Mucosa of gallbladder (tissue), 1 donor: ENCODE measurements around the gene RIPOR3. TPM values are rescaled to one million over a fixed set of nuclear protein-coding genes. Genes with fewer than 3 reads are reported as not detected.
A peak's percentile ranks its signal among the peaks of the same experiment; 100 is the strongest.
"Not testable (repeated sequence)": the region's sequence is repeated elsewhere in the genome, so short reads cannot be mapped to it uniquely, and the experiment has no call there.

Source experiments
- DNase-seq: peaks from one replicate; pipeline ENCODE4 v3.0.0-alpha.2; 2020; ENCODE audit warnings: low spot score
- total RNA-seq: library from RNA; stranded (reverse); gene quantifications from one replicate; pipeline ENCODE4 v1.2.1, GENCODE V29; 2021
- donor health status: DM: no; HTN: no; CAD: no.

RIPOR3 gene
- total RNA-seq, 1 donor from 2014 or later: 6.4 TPM

DNA sequence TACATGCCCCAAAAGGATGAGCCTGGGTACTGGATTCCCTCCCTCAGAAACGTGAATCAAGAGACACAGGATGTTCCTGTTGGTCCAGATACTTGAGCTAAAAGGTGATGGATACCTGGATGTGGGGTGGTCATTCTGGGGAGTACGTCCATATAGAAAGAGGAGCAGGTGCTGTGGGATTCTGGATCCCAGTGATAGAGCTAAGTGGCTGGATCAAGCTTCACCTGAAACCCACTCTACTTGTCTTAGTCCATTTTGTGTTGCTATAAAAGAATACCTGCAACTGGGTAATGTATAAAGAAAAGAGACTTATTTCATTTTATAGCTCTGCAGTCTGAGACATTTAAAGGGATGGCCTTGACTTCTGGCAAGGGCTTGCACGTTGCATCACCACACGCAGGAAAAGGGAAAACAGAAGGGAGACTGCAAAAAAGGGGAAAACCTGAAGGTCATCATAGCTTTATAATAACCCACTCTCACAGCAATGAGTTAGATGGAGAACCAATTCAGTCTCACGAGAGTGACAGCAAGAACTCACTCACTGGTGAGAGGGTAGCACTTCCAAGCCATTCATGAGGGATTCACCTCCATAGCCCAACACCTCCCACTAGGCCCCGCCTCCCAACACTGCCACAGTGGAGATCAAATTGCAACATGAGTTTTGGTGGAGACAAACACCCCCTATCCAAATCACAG is 31.2 kb downstream of the RIPOR3 start:
- no peak for DNase-seq

DNA sequence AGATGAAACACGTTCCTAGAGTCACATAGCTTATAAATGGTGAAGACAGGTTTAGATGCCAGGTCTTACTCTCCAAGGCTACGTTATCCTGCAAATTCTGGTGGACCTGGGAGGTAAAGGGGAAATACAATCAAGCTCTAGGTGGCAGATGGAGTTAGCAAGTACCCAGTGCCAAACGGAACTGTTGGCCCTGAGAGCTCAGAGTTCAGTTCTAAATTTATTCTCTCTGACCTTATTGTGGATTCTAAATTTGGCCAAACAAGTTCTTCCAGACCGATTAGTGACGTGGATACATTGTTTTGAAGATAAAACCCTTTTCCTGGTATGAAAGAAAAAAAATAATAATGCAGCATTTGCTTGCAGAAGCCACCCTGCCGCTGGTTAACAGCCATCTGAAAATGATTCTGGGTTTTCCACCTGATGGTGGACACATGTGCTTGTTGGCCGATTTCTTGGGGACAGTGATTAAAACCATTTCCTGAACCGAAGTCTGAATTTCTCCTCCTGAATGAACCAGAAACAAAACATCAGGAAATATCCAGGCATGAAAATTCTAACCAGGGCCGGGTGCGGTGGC is 32.5 kb downstream of the RIPOR3 start:
- peak; percentile 75 for DNase-seq

DNA sequence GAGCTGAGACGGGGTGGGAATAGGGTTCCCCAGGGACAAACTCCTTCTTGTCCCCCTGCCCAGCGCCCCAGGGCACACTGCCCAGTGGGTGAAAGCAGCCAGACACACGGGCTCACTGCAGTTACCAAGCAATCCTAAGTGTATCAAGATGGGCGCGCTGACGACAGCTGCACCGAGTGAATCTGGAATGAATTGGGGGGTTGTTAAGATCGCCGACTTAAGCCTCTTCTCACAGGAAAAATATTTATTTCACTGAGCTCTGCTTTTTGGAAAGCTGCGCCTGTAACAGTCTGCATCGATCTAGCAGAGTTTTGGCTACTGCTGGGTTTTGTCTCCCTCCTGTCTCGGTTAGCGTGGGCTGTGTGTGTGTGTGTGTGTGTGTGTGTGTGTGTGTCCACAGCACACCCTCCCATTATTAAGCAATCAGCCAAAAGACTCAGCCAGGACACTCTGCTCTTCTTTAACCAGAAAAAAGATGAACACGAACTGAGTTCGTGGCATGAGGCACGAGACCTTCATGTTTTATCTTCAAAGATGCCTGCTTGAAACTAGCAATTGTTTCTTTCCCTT is 35.9 kb downstream of the RIPOR3 start:
- peak; percentile 82 for DNase-seq

DNA sequence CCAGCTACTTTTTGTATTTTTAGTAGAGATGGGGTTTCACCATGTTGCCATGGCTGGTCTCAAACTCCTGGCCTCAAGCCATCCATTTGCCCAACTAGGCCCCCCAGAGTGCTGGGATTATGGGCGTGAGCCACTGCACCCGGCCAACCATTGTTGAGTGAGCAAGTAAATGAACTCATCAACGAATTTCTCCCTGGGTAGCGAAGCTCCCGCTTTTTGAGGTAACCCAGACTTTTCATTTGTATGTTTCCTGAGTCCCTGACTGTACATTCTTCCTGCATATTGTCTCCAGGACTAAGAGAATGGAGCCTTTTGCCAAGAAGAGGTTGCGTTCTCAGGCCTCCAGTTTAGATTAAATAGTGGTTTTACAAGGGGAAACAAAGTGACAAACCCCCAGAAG is 36.4 kb downstream of the RIPOR3 start:
- no peak for DNase-seq

DNA sequence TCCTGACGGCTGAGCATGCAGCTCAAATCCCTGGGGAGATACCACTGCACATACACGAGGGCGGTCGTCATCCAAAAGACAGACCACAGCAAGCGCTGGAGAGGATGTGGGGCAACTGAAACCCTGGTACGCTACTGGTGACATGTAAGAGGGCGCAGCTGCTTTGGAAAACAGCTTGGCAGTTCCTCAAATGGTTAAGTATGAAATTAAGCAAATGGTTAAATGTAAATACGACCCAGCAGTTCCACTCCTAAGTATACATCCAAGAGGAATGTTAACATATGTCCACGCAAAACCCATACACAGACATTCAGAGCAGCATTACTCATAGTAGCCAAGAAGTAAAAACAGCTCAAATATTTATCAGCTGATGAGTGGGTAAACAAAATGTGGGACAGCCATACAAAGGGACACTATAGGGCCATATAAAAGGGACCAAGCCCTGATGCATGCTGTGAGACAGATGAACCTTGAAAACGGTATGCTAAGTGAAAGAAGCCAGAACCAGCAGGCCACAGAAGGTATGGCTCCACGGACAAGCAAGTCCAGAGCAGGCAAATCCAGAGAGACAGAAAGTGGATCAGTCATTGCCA is 38.5 kb downstream of the RIPOR3 start:
- DNase-seq: no peak

DNA sequence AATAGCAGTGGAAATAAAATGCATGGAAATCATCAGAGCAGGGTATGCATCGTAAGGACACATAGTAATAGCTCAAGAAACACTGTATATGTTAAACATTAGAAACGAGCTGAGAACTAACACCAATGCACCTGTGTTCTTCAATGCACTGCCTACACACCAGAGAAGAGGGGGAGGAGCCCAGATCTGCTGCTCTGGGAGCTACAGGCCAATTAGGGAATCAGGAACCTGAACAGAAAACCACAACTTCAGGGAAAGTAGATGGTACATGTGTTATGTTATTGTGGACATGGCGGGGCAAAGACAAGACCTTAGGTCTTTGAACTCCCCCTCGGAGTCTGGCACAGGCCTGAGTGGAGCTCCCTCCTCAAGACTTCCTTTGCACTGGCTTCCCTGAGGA is 39.7 kb downstream of the RIPOR3 start:
- DNase-seq: no peak

DNA sequence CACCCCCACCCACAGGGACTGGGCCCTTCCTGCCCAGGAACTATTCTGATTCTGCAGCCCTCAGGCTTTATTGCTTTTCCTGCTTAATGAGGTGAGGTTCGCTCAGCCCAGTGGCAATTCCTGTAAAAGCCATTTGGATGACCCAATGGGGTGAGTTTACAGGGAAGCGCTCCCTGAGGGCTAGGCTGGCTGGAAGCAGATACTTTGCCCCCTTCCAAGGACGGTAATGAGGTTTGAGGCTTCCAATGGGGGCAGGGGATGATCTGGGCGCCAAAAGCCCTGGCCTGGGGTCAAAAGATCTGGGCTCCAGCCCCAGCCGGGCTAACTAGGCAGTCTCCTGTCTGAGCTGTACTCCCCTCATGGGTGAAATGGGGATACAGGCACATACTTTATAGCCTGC is 41.8 kb downstream of the RIPOR3 start:
- no peak for DNase-seq

DNA sequence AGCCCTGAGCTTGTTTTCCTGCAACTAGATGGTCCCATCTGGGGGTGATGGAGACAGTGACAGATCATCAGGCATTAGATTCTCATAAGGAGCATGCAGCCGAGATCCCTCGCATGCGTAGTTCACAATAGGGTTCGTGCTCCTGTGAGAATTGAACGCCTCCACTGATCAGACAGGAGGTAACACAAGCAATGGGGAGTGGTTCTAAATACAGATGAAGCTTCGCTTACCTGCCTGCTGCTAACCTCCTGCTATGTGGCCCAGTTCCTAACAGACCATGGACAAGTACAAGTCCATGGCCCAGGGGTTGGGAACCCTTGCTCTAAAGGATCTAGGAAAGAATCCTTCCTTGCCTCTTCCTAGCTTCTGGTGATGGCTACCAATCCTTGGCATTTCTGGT is 42.7 kb downstream of the RIPOR3 start:
- no peak for DNase-seq

DNA sequence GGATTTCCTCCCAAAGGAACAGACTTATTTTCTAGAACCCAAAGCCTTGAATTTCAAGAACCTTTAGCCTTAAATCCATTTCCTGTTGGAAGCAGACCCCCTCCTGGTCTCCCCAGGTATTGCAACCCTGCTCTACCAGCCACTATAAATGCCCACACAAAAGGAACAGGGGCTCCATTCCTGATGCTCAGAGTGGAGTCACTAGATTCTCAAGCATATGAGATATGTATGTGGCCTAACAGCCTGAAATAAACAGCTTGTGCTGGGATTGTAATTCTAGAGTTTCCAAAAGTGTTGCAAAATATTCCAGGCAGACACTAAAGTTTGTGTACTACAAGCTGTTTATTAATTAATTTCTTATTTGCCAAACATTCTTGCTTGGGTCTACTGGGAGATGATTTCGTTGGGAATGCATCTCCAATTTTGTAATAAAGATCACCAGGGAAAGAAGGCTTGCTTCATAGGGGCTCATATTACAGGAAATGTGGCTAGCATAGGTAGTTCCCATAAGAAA is 44.8 kb downstream of the RIPOR3 start:
- DNase-seq: no peak

DNA sequence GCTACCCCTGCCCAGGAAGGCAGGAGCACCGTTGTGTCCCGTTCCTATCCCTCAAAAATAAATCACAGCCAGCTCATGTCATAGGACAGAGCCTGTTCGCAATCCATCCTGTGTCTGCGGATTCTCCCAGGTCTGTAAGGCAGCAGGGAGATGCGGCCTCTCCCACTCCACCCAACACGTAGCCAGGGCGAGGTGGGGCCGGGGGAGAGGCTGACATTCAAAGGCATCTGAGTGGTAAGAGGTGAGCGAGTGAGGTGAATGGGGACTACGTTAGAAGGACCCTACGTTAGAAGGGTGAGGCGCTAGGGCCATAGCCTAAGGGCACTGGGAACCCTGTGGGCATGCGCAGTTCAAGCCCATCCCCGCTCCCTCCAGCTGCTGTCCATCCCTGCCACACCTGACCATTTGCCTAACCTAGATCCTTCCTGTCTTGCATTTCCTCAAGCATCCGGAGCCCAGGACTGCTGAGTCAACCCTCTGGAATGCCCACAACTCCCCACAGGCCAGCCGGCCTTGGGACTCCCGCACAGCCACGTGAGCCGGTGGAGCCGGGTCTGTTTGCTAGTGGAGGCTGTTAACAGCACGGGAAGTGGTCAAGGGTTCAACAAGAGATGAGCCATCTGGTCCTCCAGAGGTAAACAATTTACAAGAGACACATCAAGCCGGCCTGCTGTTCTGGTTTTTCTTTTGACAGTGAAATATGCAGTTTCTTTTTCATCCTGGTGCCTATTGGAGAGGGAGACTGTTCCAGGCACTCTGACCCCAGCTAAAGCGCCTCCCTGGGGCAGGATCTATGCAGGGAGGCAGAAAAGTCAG is 45.9 kb downstream of the RIPOR3 start:
- DNase-seq: peak; percentile 92

DNA sequence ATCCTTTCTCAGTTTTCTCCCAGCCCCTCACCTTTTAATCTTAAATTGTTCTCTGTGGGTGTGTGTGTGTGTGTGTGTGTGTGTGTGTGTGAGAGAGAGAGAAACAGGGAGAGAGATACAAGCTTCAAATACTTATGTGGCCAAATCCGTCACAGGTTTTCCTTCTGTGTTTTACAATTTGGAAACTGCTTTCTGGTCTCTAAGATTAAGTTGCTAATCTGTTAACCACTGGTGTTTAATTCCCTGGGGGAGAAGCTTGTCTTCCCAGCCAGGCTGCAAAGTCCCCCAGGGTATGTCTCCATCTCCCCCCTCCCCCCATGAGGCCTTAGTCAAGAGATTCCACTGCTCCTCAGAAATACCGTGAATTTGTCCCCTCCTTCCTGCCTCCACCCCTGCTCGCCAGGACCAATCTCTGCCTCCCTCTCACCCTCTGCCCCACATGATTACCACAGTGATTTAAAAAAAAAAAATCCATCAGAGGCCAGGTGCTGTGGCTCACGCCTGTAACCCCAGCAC is 49.0 kb downstream of the RIPOR3 start:
- no peak for DNase-seq

DNA sequence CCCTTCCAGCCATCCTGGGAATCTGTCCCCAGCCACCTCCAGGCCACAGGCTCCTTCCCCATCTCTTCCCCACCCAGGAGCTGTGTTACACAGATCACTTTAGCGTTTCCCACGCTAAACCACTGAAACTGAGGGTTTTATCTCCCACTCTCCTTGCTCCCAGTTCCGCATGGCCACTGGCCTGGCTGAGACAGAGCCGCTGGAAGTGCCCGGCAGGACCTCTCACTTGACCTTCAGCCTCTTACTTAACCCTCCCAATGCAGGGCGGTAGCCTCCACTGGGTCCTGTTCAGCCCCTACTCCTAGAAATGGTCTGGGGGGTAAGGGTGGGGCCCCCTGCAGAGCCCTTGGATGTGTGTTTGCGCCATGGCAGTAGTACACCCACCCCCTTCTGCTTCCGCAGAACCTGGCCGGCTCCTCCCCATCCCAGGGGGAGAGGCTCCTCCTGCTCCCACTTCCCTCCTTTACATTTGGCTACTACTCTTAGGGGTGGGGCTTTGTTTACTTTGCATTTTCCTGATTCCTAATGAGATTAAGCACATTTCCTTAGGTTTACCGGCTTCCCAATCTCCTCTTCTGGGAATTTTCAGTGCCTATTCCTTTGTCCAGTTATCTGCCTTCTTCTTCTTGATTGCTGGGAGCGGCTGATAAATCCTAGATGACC is 49.6 kb downstream of the RIPOR3 start:
- not testable (repeated sequence) for DNase-seq

DNA sequence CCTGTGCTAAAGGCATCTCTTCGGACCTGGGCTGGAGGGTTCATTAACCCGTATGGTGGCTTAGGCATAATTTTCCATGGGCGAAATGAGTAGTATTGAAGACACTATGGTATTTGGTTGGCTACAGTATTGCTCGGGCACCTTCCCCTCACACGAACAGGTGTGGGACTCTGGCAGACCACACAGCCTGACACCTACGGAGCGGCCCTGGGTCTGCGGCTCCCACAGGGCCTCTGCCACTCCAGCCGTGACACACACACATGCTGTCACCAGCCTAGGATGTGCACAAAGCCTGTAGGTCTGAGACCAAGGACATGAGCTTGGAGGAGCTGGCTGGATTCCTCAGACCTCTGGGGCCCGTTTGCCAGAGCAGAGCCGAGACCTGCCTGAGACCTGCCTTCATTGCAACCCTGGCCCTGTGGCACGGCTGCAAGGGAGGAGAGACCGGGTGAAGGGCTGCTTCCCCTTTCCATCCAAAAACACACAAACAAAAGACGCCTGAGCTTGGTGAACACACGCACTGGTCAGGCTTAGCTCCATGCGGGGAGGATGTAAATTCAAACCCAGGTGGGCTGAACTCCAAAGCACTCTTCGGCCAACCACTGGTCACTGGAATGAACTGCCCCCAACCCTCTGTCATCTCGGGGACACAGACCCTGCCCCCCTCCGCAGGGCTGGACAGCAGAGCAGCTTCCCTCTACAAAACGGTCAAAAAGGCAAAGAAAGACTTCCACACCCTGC is 51.2 kb downstream of the RIPOR3 start:
- not testable (repeated sequence) for DNase-seq

DNA sequence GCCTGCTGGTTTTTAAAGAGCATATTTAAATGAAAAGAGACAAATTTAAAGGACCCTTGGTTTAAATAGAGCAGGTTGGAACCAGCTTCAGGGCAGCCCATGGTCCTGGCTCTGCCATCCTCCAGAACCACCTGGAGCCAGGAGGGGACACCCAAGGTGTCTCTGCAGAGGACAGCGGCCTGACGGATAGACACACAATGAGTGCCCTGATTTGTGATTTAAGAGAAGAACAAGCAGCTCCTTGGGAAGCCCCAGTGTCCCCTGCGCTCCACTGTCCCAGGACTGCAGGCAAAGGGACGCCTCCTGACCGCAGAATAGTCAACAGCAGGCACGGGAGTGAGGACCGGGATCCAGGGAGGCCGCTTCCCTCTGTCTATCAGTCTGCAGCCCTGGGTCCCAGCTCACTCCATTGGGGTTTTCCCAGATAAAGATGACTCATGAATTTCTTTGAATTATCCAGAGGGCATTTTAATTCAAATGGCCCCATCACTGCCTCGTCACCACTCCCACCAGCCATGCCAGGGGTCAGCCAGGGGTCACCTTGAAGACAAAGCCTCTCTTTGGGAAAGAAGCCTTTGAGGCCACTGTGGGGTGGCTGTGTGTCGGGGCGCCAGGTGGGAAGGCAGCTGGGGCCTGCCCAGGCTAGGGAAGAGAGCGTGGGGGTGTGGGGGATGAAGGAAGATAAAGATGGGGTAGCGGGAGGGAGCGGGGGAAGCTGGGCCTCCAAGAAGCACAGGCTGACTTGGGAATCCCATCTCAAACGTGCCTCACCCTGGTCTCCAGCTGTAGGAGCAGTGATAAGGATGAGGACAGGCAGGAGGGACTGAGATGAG is 53.1 kb downstream of the RIPOR3 start:
- not testable (repeated sequence) for DNase-seq

DNA sequence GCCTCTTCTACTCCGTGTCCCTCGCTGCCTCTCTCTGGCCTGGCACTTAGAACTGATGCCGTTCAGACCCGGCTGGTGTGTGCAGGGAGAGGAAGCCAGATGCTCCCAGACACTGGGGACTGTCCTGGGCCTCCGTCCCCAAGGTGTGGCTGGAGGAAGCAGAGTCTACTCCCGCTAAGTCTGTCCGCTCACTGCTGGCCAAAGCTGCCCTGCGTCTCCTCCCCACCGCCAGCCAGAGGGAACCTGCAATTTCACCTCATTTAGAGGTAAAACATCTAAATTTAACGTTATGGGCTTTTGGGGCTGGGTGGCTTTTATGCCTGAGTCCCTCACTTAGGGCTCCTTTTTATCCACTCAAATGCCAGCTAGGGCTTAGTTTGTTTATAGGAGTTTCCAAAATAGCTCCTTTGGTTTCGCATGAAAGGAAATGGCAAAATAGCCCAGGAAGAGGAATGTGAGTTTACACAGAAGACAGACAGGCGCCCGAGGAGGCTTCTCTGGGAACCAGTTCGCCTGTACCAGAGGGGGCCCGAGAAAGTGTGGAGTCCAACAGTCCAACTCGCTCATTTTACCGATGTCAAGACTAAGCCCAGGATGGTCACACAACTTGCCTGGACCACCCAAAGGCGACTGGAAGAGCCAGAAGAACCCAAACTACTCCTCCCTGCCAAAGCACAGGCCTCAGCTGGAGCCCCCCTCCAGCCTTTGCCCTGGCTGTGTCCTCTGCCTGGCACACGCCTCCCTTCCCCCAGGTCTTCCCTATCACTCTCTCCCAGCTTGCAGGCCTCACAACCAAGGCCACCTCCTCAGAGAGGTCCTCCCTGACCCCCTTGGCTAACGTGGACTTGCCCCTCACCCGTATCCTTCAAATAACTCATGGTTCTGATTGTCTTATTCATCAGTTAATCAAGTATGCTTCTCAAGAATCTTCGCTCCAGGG is 54.5 kb downstream of the RIPOR3 start:
- no peak for DNase-seq

DNA sequence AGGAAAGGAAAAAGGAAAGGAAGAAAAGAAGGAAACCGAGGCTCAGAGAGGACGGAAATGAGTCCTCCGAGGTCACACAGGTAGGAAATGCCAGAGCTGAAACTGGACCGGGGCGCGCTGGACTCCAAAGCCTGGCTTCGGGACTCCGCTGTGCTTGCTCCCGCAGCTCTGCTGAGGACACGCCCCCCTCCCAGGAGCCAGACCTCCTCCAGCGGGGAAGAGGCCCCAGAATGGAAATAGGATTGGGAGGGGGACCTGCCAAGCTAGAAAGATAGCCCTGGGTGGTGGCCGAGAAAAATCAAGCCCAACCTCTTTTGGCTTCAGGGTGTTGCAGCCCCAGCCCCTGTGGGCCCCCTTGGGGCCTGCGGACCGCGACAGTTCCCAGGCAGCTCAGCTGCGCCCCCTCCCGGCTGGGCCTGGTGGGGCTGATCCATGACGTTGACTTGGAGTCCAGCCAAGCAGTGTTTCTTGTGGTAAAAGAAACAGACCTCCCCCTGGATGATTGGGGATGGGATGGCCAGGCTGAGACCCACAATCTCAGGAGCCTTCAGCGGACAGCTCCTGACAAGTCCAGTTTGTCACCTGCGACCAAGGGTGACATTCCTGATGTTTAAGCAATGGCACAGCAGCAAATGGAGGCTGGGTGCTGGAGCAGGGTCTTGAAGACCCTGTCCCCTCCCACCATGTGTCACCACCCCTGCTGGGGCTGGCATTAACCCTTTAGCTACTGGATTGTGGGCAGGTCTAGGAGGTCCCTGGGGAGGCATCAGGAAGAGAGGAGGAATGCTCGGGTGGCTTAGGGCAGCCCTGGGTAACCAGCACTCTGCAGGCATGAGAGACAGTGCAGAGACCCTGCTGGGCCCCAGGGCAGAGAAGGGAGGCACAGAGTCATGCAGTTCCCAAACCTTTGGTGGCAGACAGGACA is 55.4 kb downstream of the RIPOR3 start:
- peak; percentile 55 for DNase-seq

DNA sequence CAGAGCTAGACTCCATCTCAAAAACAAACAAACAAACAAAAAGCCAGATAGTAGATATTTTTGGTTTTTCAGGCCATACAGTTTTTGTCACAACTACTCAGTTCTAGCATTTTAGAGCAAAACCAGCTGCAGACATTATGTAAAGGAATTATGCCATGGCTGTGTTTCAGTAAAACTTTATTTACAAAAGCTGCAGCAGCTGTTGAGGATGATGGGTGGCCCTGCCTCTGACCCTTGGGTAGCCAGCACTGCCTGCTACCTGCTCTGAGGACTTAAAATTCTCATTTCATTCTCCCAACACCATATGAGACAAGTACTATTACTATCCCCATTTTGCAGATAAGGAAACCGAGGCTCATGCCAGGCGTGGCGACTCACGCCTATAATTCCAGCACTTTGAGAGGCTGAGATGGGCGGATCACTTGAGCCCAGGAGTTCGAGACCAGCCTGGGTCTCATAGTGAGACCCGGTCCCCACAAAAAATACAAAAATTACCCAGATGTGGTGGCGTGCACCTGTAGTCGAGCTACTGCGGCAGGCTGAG is 56.3 kb downstream of the RIPOR3 start:
- DNase-seq: no peak
